ENCODE measurements around the gene COL11A2. TPM values are rescaled to one million over a fixed set of nuclear protein-coding genes. Genes with fewer than 3 reads are reported as not detected.

Gene COL11A2
- total and polyA plus RNA-seq, 2 experiments from 2014 or later: 59.6 to 94.6 TPM

DNA sequence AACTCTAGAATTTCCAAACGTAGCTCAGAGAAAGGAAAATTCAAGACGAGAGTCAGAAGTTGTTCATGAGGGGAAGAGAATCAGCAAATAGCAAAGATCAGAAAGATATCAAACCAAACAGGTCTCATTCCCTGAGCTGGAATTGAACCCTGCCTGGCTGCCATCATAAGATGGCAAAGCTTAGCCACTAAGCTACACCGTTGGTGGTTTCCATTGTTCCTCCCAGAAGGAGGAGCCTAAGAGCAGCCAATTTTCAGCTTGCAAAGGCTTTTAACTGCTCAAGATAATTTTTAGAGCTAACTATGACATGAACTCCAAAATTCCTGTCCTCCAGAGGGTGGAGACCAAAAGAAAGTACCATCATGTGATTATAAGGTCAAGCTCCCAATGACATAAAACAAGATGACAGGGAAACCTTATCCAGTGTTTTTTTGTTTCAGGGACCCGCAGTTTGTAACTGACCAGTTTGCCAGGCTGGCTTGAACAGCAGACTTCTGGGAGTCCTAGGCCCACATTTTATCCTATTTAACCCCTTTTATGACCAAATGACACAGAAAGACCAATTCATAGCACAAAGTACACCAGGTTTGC lies 55.9 kb downstream of the COL11A2 start:
- Histone ChIP-seq H3K36me3 (no peaks in the 10 kb centered on the region), H3K27ac (no peak overlapping the region), H3K9me3 (ENCODE audit: low read depth) (no peaks in the 10 kb centered on the region), H3K27me3 (no peaks in the 10 kb centered on the region), H3K4me3 (no peak overlapping the region), H3K4me1 (ENCODE audit: low read depth) (no peaks in the 10 kb centered on the region)
- DNase-seq (ENCODE audit: low read depth in 1 of 2, low spot score in 1 of 2): no peak
- TF ChIP-seq, protein P1, sequence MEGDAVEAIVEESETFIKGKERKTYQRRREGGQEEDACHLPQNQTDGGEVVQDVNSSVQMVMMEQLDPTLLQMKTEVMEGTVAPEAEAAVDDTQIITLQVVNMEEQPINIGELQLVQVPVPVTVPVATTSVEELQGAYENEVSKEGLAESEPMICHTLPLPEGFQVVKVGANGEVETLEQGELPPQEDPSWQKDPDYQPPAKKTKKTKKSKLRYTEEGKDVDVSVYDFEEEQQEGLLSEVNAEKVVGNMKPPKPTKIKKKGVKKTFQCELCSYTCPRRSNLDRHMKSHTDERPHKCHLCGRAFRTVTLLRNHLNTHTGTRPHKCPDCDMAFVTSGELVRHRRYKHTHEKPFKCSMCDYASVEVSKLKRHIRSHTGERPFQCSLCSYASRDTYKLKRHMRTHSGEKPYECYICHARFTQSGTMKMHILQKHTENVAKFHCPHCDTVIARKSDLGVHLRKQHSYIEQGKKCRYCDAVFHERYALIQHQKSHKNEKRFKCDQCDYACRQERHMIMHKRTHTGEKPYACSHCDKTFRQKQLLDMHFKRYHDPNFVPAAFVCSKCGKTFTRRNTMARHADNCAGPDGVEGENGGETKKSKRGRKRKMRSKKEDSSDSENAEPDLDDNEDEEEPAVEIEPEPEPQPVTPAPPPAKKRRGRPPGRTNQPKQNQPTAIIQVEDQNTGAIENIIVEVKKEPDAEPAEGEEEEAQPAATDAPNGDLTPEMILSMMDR (IDR thresholded peaks at IDR 0.05; ENCODE audit: low read depth, low read length): no peak

DNA sequence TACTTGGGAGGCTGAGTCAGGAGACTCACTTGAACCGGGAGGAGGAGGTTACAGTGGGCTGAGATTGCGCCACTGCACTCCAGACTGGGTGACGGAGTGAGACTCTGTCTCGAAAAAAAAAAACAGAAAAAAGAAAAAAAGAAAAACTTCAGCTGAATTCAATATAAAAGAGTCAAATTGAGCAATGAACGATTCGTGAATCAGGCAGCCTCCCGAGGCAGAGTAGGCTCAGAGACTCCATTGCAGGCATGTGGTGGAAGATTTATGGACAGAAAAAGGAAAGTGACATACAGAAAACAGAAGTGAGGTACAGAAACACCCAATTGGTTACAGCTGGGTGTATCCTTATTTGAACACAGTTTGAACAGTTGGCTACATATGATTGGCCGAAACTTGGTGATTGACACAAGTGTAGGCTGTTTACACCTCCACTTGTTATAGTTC lies 60.2 kb downstream of the COL11A2 start:
- Histone ChIP-seq H3K36me3 (no peaks in the 10 kb centered on the region), H3K27me3 (no peaks in the 10 kb centered on the region)
- TF ChIP-seq, protein P1 (IDR thresholded peaks at IDR 0.05; ENCODE audit: low read depth, low read length): no peak

DNA sequence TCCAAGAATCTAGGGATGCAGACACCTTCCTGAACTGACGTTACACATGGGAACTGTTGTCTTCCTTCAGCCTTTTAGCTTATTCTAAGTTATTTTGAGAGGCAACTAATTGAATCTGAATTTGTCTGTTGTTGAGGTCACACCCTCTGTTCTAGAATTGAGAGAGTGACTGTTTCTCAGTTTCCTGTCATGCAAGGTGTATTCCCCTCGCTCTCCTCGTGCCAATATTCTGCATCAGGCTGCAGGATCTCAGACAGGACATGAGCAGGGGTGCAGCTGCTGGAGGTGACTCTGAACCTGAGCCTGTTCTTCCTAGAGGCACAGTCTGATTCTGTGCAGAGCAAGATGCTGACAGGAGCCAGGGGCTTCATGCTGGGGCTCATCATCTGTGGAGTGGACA lies 63.9 kb downstream of the COL11A2 start:
- H3K36me3 ChIP-seq: no peaks in the 10 kb centered on the region
- H3K4me1 ChIP-seq (ENCODE audit: low read depth): no peaks in the 10 kb centered on the region
- no peaks in the 10 kb centered on the region for H3K27me3 ChIP-seq
- DNase-seq (ENCODE audit: low read depth in 1 of 2, low spot score in 1 of 2): no peak
- no peaks in the 10 kb centered on the region for H3K9me3 ChIP-seq (ENCODE audit: low read depth)
- TF ChIP-seq, protein P1 (IDR thresholded peaks at IDR 0.05; ENCODE audit: low read depth, low read length): no peak
- no peak overlapping the region for H3K27ac ChIP-seq
- no peak overlapping the region for H3K4me3 ChIP-seq

More for the DNA sequence above, 60.2 kb downstream of the COL11A2 start:
- DNase-seq (ENCODE audit: low read depth in 1 of 2, low spot score in 1 of 2): peak in 1 of 2 donors; percentile 3
- Histone ChIP-seq H3K4me1 (ENCODE audit: low read depth) (no peaks in the 10 kb centered on the region), H3K27ac (no peak overlapping the region), H3K9me3 (ENCODE audit: low read depth) (no peaks in the 10 kb centered on the region), H3K4me3 (no peak overlapping the region)

DNA sequence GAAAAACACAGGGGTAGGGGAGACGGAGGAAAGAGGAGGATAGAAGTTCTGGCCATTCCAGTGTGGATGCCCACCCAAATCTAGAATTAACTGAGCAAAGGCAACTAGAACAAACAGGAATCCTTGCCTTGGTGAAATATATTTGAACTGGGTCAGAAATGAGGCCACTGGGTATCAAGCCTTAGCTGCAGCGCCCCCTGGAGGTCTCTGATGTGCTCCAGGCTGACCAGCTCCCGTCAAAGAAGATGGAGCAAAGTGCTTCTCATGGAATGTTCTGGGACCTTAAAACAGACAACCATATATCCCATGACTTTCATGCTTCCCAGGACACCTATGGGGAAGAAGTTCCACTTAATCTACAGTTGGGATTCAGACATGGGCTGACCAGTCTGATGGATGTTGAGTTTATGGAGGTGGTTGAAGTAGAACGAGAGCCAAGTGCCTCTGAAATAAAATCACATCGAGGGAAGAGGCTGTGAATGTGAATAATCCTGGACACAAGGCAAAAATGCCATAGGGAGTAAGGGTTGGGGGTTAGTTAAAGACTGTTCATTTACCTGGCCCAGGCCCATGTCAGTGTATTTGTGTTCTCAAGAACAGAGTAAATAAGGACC lies 66.1 kb downstream of the COL11A2 start:
- Histone ChIP-seq H3K4me1 (ENCODE audit: low read depth) (no peaks in the 10 kb centered on the region), H3K27me3 (no peaks in the 10 kb centered on the region), H3K36me3 (no peaks in the 10 kb centered on the region), H3K9me3 (ENCODE audit: low read depth) (no peaks in the 10 kb centered on the region), H3K27ac (no peak overlapping the region), H3K4me3 (no peak overlapping the region)
- TF ChIP-seq, protein P1 (IDR thresholded peaks at IDR 0.05; ENCODE audit: low read depth, low read length): peak; percentile 83
- peak; percentile 75 to 78 for DNase-seq (ENCODE audit: low read depth in 1 of 2, low spot score in 1 of 2)

DNA sequence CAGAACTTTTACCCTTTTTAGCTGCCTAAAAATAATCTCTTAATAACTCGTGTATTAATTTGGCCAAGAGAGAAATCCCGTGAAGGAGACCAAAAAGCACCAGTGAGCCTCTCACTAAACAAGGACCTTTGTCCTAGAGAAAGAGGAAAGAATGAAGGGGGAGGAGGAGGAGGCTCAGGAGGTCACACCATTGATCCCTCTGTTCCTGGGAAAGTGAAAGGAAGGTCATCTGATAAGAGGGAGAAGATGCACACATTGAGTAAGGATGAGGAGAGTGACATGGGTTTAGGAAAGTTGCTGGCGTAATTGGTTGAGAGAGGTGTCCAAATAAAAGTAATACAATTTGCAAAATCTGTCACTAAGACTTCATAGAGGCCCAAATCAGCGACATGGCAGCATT lies 67.3 kb downstream of the COL11A2 start:
- no peaks in the 10 kb centered on the region for H3K9me3 ChIP-seq (ENCODE audit: low read depth)
- TF ChIP-seq, protein P1 (IDR thresholded peaks at IDR 0.05; ENCODE audit: low read depth, low read length): no peak
- no peak overlapping the region for H3K4me3 ChIP-seq
- no peaks in the 10 kb centered on the region for H3K4me1 ChIP-seq (ENCODE audit: low read depth)
- no peaks in the 10 kb centered on the region for H3K36me3 ChIP-seq
- H3K27ac ChIP-seq: no peak overlapping the region
- no peak for DNase-seq (ENCODE audit: low read depth in 1 of 2, low spot score in 1 of 2)
- no peaks in the 10 kb centered on the region for H3K27me3 ChIP-seq

Measured in cardiac muscle cell (in vitro differentiated cells and primary cell).